Measurements from ENCODE around the gene CHDH.

Gene CHDH

GRCh38 chr3:53850895-53851294 is 4.7 kb upstream of the CHDH start:
- DNase-seq: no peak

GRCh38 chr3:53849916-53850315 is 3.7 kb upstream of the CHDH start:
- DNase-seq: no peak

- no peak for DNase-seq
Observed at GRCh38 chr3:53846851-53847155, 584 bp upstream of the CHDH start.

- no peak for DNase-seq
Observed at GRCh38 chr3:53845881-53846133, 412 bp downstream of the CHDH start.

- no peak for DNase-seq
Observed at GRCh38 chr3:53845103-53845880, 927 bp downstream of the CHDH start.

- no peak for DNase-seq
Observed at GRCh38 chr3:53844262-53845102, 1.7 kb downstream of the CHDH start.

GRCh38 chr3:53843195-53844177 is 2.7 kb downstream of the CHDH start:
- no peak for DNase-seq

- no peak for DNase-seq
Observed at GRCh38 chr3:53842436-53843194, 3.6 kb downstream of the CHDH start.

GRCh38 chr3:53841296-53841695 is 4.9 kb downstream of the CHDH start:
- no peak for DNase-seq

- DNase-seq: no peak
Observed at GRCh38 chr3:53837331-53837730, 8.9 kb downstream of the CHDH start.

- no peak for DNase-seq
Observed at GRCh38 chr3:53836084-53836872, 9.9 kb downstream of the CHDH start.

- no peak for DNase-seq
Observed at GRCh38 chr3:53835257-53835656, 11.0 kb downstream of the CHDH start.

GRCh38 chr3:53834429-53835095 is 11.7 kb downstream of the CHDH start:
- DNase-seq: peak; percentile 76

GRCh38 chr3:53833700-53834099 is 12.5 kb downstream of the CHDH start:
- no peak for DNase-seq

- no peak for DNase-seq
Observed at GRCh38 chr3:53833053-53833645, 13.1 kb downstream of the CHDH start.

- no peak for DNase-seq
Observed at GRCh38 chr3:53830944-53831343, 15.3 kb downstream of the CHDH start.

- no peak for DNase-seq
Observed at GRCh38 chr3:53829605-53830004, 16.6 kb downstream of the CHDH start.

- DNase-seq: no peak
Observed at GRCh38 chr3:53828581-53828980, 17.6 kb downstream of the CHDH start.

GRCh38 chr3:53826048-53826447 is 20.2 kb downstream of the CHDH start:
- no peak for DNase-seq

GRCh38 chr3:53824795-53825194 is 21.4 kb downstream of the CHDH start:
- DNase-seq: no peak
